Neutrophil (primary cell): Measurements from ENCODE around the gene TMEM43.

Source experiments
- H3K27ac ChIP-seq: fragments of 200-600 bp; sonication (generic); 2 replicates; pipeline ENCODE4 v1.5.1; 2016; ENCODE audit warnings: mild to moderate bottlenecking, moderate library complexity
- H3K27me3 ChIP-seq: fragments of 200-600 bp; sonication (generic); 2 replicates; pipeline ENCODE4 v1.6.0; 2016; ENCODE audit warnings: mild to moderate bottlenecking
- H3K36me3 ChIP-seq: fragments of 200-600 bp; sonication (generic); 2 replicates; pipeline ENCODE4 v1.5.1; 2017
- H3K4me1 ChIP-seq, 2 experiments: fragments of 200-600 bp in 1 of 2; sonication (generic) in 1 of 2; 1 replicate in 1 of 2; 2 replicates in 1 of 2; pipeline versions ENCODE4 v1.5.1 to v1.6.1; 2013 to 2016; ENCODE audit warnings: low read depth in 1 of 2, low read length in 1 of 2, mild to moderate bottlenecking in 1 of 2, moderate library complexity in 1 of 2; ENCODE audit not compliant: control insufficient read depth in 1 of 2, insufficient read depth in 1 of 2
- H3K4me3 ChIP-seq, 2 experiments: fragments of 200-600 bp in 1 of 2; sonication (generic) in 1 of 2; 1 replicate in 1 of 2; 2 replicates in 1 of 2; pipeline ENCODE4 v1.5.1; 2013 to 2016; ENCODE audit warnings: low read depth in 1 of 2, low read length in 1 of 2, mild to moderate bottlenecking in 1 of 2, moderate library complexity in 1 of 2
- H3K9me3 ChIP-seq: fragments of 200-600 bp; sonication (generic); 2 replicates; pipeline ENCODE4 v1.5.1; 2016
- TF ChIP-seq, protein P1 (sequence below): fragments of 200-600 bp; sonication (generic); IDR thresholded peaks from 2 replicates; pipeline ENCODE4 v1.5.1; 2016; ENCODE audit warnings: antibody characterized with exemption

TMEM43 gene

DNA sequence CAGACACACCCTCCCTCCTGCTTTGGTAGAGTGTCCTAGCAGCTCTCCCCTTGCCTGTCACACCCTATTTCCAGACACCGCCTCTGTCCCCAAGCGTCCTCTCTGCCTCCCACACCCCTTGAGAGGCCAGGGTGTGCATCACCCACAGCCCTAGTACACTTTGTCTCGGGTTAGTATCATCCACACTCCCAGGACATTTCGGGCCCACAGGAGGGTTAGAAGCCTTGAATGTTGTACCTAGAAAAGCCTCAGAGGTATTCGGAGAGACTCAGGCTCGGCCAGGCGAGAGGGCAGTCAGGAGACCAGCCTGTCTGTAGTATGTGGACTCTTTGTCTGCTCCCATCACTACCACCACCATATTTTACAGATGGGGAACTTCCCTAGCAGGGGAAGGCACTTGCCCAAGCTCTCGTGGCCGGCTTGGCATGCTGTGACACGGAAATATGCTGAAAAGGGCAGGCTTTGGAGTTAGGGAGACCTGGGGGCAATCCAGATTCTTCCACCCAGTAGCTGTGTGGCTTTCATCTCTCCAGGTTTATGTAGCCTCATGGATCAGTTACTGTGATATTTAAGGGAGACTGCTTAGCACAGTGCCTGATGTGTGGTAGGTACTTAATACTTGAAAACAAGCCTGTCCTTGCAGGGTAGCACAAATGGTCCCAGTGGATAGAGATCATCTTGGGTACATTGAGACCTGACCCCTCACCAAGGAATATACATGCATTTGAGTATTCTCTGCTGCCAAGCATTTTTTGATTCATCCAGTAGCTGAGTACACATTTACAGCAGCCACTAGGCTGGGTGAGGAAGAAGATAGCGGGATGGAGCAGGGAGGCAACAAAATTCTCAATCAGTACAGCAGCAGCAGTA is 1.4 kb downstream of the TMEM43 start:
- peak overlapping the region; percentile 96 to 97 for H3K4me3 ChIP-seq
- peak overlapping the region; percentile 85 for H3K27ac ChIP-seq
- peaks cover 41% of the 10 kb centered on the region for H3K36me3 ChIP-seq
- TF ChIP-seq, protein P1, sequence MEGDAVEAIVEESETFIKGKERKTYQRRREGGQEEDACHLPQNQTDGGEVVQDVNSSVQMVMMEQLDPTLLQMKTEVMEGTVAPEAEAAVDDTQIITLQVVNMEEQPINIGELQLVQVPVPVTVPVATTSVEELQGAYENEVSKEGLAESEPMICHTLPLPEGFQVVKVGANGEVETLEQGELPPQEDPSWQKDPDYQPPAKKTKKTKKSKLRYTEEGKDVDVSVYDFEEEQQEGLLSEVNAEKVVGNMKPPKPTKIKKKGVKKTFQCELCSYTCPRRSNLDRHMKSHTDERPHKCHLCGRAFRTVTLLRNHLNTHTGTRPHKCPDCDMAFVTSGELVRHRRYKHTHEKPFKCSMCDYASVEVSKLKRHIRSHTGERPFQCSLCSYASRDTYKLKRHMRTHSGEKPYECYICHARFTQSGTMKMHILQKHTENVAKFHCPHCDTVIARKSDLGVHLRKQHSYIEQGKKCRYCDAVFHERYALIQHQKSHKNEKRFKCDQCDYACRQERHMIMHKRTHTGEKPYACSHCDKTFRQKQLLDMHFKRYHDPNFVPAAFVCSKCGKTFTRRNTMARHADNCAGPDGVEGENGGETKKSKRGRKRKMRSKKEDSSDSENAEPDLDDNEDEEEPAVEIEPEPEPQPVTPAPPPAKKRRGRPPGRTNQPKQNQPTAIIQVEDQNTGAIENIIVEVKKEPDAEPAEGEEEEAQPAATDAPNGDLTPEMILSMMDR: no peak
- H3K4me1 ChIP-seq: peaks cover 28 to 31% of the 10 kb centered on the region in 2 experiments
- H3K27me3 ChIP-seq: no peaks in the 10 kb centered on the region
- H3K9me3 ChIP-seq: no peaks in the 10 kb centered on the region

DNA sequence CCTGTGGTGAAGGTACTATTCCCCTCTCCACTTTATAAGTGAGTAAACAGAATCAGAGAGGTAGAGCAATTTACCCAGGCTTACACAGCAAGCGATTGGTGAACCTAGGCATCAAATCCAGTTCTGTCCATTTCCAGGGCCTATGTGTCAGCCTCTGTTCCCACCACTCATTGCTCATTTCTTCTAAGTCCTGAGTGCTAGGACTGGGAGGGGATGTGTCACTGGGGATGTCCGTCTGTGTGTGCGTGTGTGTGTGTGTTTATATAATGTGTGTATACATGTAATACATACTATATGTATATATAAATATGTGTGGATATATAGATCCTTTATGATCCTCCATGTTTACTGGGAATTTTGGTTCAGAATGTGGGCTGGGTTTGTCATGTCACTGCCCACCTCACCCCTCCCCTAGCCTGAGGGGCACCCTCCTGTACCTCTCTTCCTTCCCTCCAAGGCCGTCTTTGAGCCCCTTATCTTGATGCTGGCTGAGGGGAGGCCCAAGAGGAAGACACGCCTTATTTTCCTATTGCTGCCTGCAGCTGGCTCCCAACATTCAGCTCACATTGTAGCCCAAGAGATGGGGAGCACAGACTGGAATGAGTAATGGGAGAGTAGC is 2.1 kb downstream of the TMEM43 start:
- Histone ChIP-seq H3K27ac (no peak overlapping the region), H3K27me3 (no peaks in the 10 kb centered on the region), H3K4me3 (peak overlapping the region in 1 of 2 experiments; percentile 97), H3K9me3 (no peaks in the 10 kb centered on the region), H3K36me3 (peaks cover 49% of the 10 kb centered on the region), H3K4me1 (peaks cover 28 to 31% of the 10 kb centered on the region in 2 experiments)
- TF ChIP-seq, protein P1: no peak

DNA sequence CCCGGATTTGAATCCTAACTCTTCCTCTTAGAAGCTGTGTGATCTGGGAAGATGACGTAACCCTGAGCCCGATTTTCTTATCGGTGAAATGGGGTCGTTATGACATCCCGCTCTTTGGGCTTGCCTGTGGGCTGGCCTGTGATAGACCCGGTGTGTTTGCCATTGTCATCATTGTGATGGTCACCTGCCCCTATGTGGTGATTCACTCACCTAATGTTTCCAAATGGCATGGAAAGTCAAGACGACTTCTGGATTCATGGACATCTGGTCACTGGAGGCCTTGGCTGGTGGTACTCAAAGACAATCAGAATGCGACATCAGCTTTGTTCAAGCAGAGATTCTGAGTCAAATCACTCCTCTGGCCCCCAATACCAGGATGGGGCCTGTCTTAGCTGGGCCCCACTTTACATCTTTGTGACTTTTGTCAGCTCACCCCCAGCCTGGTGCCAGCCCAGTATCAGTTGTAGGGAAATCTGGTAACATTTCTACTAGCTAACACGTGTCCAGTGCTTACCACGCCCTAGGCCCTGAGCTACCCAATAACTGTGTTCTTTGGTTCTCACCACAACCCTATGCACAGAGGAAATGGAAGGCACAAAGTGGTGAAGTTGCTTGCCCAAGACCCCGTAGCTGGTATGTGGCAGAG is 2.8 kb downstream of the TMEM43 start:
- H3K27me3 ChIP-seq: no peaks in the 10 kb centered on the region
- H3K27ac ChIP-seq: peak overlapping the region; percentile 18
- no peak overlapping the region for H3K4me3 ChIP-seq
- H3K4me1 ChIP-seq: peaks cover 28 to 31% of the 10 kb centered on the region in 2 experiments
- H3K9me3 ChIP-seq: no peaks in the 10 kb centered on the region
- H3K36me3 ChIP-seq: peaks cover 55% of the 10 kb centered on the region
- TF ChIP-seq, protein P1: no peak

DNA sequence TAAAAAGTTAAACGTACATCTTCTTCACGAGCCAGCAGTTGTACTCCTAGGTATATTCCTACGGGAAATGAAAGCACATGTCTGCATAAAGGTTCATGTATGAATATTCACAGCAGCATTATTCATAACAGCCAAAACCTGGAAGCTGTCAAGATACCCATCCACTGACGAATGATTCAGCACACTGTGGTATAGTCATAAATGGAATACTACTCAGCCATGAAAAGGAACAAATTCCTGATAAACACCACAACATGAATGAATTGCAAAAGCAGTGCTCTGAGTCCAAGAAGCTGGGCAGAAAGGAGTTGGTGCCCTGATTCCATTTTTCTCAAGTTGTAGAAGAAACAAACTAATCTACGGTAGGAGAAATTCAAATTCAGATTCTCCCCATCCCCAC is 3.9 kb downstream of the TMEM43 start:
- Histone ChIP-seq H3K9me3 (no peaks in the 10 kb centered on the region), H3K4me1 (peaks cover 27 to 28% of the 10 kb centered on the region in 2 experiments), H3K36me3 (peaks cover 66% of the 10 kb centered on the region), H3K4me3 (no peak overlapping the region), H3K27ac (peak overlapping the region; percentile 18), H3K27me3 (no peaks in the 10 kb centered on the region)
- TF ChIP-seq, protein P1: no peak

DNA sequence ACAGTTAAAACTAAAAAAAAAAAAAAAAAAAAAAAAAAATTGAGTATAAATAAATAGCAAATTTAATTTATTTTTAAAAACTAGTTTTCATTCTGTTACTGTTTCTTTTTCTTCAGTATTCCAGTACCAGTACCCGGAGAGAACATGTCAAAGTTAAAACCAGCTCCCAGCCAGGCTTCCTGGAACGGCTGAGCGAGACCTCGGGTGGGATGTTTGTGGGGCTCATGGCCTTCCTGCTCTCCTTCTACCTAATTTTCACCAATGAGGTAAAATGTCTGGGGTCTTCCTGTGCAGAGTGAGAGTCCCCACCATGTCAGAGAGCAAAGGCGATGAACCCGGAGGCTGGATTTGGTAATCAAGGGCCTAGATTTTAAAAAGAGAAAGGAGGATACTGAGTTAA is 4.4 kb downstream of the TMEM43 start:
- H3K27me3 ChIP-seq: no peaks in the 10 kb centered on the region
- H3K9me3 ChIP-seq: no peaks in the 10 kb centered on the region
- H3K4me3 ChIP-seq: no peak overlapping the region
- peaks cover 21 to 23% of the 10 kb centered on the region in 2 experiments for H3K4me1 ChIP-seq
- H3K36me3 ChIP-seq: peaks cover 72% of the 10 kb centered on the region
- TF ChIP-seq, protein P1: no peak
- no peak overlapping the region for H3K27ac ChIP-seq
